ENCODE measurements around the gene NPC1L1. TPM values are rescaled to one million over a fixed set of nuclear protein-coding genes. Genes with fewer than 3 reads are reported as not detected.

Gene NPC1L1
- total RNA-seq, 1 experiment from 2014 or later: 0.04 TPM

DNA sequence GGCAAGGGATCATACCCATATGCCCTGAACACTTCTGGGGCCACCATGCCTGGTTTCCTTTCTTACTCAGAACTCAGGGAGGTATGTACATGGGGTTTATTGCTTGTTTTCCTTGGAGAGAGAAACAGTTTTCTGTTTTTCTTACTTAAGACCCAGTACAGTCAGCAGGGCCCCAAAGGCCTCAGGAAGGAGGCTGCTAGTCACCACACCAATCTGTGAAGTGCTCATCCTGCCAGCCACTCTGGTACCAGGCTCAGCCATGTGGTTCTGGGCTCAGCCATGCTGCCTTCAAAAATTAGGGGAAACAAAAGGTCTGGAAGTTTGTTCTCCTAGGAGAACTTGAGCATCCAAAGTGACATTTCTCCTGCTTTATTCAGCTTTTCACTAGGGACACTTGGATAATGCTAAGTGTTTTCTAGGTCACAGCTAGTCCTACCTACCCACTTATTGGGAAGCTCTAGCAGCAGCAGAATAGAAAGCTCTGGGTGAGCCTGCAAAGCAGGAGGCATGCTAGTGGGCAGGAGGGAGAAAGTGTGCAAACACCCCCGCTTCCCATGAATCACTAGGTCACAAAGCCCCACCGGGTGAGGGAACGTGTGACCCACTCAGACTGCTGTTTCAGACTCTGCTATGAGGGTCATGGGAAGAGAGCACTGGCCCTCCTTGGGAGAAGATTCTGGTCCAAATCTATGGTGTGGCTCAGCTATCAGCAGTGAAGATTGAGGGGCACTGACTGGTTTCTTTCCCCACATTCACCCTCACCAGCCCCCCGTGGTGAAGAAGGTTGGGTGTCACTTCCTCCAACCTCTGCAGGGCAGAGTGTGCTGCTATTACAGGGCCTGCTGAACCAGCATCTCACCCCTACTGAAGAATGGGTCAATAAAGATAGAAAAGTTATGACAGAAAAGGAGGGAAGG, 74.6 kb downstream of the NPC1L1 start:
- TF ChIP-seq, protein P1, sequence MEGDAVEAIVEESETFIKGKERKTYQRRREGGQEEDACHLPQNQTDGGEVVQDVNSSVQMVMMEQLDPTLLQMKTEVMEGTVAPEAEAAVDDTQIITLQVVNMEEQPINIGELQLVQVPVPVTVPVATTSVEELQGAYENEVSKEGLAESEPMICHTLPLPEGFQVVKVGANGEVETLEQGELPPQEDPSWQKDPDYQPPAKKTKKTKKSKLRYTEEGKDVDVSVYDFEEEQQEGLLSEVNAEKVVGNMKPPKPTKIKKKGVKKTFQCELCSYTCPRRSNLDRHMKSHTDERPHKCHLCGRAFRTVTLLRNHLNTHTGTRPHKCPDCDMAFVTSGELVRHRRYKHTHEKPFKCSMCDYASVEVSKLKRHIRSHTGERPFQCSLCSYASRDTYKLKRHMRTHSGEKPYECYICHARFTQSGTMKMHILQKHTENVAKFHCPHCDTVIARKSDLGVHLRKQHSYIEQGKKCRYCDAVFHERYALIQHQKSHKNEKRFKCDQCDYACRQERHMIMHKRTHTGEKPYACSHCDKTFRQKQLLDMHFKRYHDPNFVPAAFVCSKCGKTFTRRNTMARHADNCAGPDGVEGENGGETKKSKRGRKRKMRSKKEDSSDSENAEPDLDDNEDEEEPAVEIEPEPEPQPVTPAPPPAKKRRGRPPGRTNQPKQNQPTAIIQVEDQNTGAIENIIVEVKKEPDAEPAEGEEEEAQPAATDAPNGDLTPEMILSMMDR (conservative IDR thresholded peaks at IDR 0.05; ENCODE audit: low read depth, low read length): no peak
- no peak for TF ChIP-seq EZH2phosphoT487 (IDR thresholded peaks at IDR 0.05; ENCODE audit: borderline replicate concordance, low read length)
- no peak for TF ChIP-seq EZH2 (IDR thresholded peaks at IDR 0.05; ENCODE audit: low read length, unreplicated experiment)
- H3K4me2 ChIP-seq (ENCODE audit: low read length): no peak overlapping the region
- H3K36me3 ChIP-seq (ENCODE audit: low read depth, low read length): peaks cover 19% of the 10 kb centered on the region; the same call in 1 of the 2 replicates
- peaks cover 10% of the 10 kb centered on the region for H3K4me1 ChIP-seq (ENCODE audit: insufficient read depth, low read length)
- no peak for DNase-seq
- H3K79me2 ChIP-seq (ENCODE audit: low read length): peaks cover 92% of the 10 kb centered on the region
- ChIA-PET POLR2A (ENCODE audit: unreplicated experiment) (no interaction called here), CTCF (no interaction called here)
- H2AFZ ChIP-seq (ENCODE audit: low read length): no peak overlapping the region
- H4K20me1 ChIP-seq (ENCODE audit: low read length): peaks cover 6% of the 10 kb centered on the region; the same call in 1 of the 2 replicates
- H3F3A ChIP-seq (ENCODE audit: low read length, unreplicated experiment): no peaks in the 10 kb centered on the region
- intact Hi-C loops (cut with micrococcal nuclease): no loop called here
- H3K4me3 ChIP-seq (ENCODE audit: low read length): no peak overlapping the region
- H3K9ac ChIP-seq (ENCODE audit: low read length): no peak overlapping the region
- ATAC-seq: no peak
- BruUV-seq (replicated peaks): no TSS peak
- H3K27ac ChIP-seq (ENCODE audit: low read length): no peak overlapping the region
- H3K27me3 ChIP-seq (ENCODE audit: low read length): no peaks in the 10 kb centered on the region
- H3K9me2 ChIP-seq (replicated peaks; ENCODE audit: low read length): no peaks in the 10 kb centered on the region
- H3K9me3 ChIP-seq (ENCODE audit: low read length): no peaks in the 10 kb centered on the region

DNA sequence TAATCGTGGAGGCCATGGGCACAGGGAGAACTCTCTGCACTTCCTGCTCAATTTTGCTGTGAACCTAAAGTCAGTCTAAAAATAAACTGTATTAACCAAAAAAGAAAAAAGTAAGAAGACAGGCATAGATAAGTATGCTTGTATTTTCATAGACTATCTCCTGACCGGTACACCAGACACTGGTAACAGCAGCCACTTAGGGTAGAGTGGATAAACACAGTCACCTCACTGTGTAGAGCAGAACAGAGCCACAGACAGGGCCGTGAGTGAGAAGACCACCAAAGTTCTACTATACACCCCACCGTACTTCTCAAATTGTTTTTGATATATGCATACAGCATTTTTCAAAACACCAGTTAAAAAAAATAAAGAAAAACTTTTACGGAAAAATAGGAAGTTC, 75.6 kb downstream of the NPC1L1 start:
- Histone ChIP-seq H3K4me3 (ENCODE audit: low read length) (no peak overlapping the region), H3K36me3 (ENCODE audit: low read depth, low read length) (peaks cover 17% of the 10 kb centered on the region; the same call in 1 of the 2 replicates), H3K9me2 (replicated peaks; ENCODE audit: low read length) (no peaks in the 10 kb centered on the region), H3K27ac (ENCODE audit: low read length) (no peak overlapping the region), H2AFZ (ENCODE audit: low read length) (no peak overlapping the region), H3K79me2 (ENCODE audit: low read length) (peaks cover 92% of the 10 kb centered on the region), H3K4me2 (ENCODE audit: low read length) (no peak overlapping the region), H3K4me1 (ENCODE audit: insufficient read depth, low read length) (peaks cover 18% of the 10 kb centered on the region), H4K20me1 (ENCODE audit: low read length) (peaks cover 6% of the 10 kb centered on the region; the same call in 1 of the 2 replicates), H3F3A (ENCODE audit: low read length, unreplicated experiment) (no peaks in the 10 kb centered on the region), H3K9me3 (ENCODE audit: low read length) (no peaks in the 10 kb centered on the region), H3K9ac (ENCODE audit: low read length) (no peak overlapping the region), H3K27me3 (ENCODE audit: low read length) (no peaks in the 10 kb centered on the region)
- POLR2A ChIA-PET (ENCODE audit: unreplicated experiment): no interaction called here
- intact Hi-C loops (cut with micrococcal nuclease): no loop called here
- CTCF ChIA-PET: no interaction called here
- TF ChIP-seq EZH2 (IDR thresholded peaks at IDR 0.05; ENCODE audit: low read length, unreplicated experiment): no peak
- TF ChIP-seq, protein P1 (conservative IDR thresholded peaks at IDR 0.05; ENCODE audit: low read depth, low read length): no peak
- TF ChIP-seq EZH2phosphoT487 (IDR thresholded peaks at IDR 0.05; ENCODE audit: borderline replicate concordance, low read length): no peak
- DNase-seq: no peak
- BruUV-seq (replicated peaks): no TSS peak
- ATAC-seq: no peak
